HEK293T (cell line): ENCODE data around the gene TNIK.

ENCODE experiments used
- CTCF ChIA-PET: fragments of 350-600 bp; formaldehyde crosslinking; extraction: SDS; loops from one replicate; lab custom pipeline; 2021; ENCODE audit warnings: antibody characterized with exemption, inconsistent platforms; lab: Yijun Ruan, JAX
- POLR2A ChIA-PET: fragments of 350-600 bp; formaldehyde crosslinking; extraction: SDS; loops from one replicate; lab custom pipeline; 2020; ENCODE audit warnings: antibody characterized with exemption, inconsistent platforms; lab: Yijun Ruan, JAX
- DNase-seq: peaks from one replicate; pipeline ENCODE4 v3.0.0; 2012; ENCODE audit warnings: mixed read lengths; ENCODE audit errors: extremely low spot score
- ARNT ChIP-seq: fragments of 450-650 bp; IDR thresholded peaks from 2 replicates; pipeline ENCODE4 v1.6.1; 2017; ENCODE audit warnings: mild to moderate bottlenecking
- BHLHE40 ChIP-seq: fragments of 450-650 bp; IDR thresholded peaks from 2 replicates; pipeline ENCODE4 v1.6.1; 2016; ENCODE audit warnings: mild to moderate bottlenecking, moderate library complexity, borderline replicate concordance
- CTBP1 ChIP-seq: fragments of 450-650 bp; IDR thresholded peaks from 2 replicates; pipeline ENCODE4 v1.6.1; 2016; ENCODE audit warnings: borderline replicate concordance
- ELF4 ChIP-seq: fragments of 450-650 bp; IDR thresholded peaks from 2 replicates; pipeline ENCODE4 v1.6.1; 2017; ENCODE audit warnings: antibody characterized with exemption
- FOXA1 ChIP-seq: fragments of 450-650 bp; IDR thresholded peaks from 2 replicates; pipeline ENCODE4 v1.6.1; 2016; ENCODE audit warnings: mild to moderate bottlenecking
- FOXK2 ChIP-seq: fragments of 450-650 bp; IDR thresholded peaks from 2 replicates; pipeline ENCODE4 v1.6.1; 2016; ENCODE audit warnings: mild to moderate bottlenecking
- FOXM1 ChIP-seq: fragments of 450-650 bp; IDR thresholded peaks from 2 replicates; pipeline ENCODE4 v1.6.1; 2017; ENCODE audit warnings: mild to moderate bottlenecking, borderline replicate concordance
- HDGF ChIP-seq: fragments of 450-650 bp; IDR thresholded peaks from 2 replicates; pipeline ENCODE4 v1.6.1; 2017; ENCODE audit warnings: antibody characterized with exemption, borderline replicate concordance
- L3MBTL2 ChIP-seq: fragments of 450-650 bp; conservative IDR thresholded peaks from 2 replicates; pipeline ENCODE4 v1.6.1; 2016; ENCODE audit warnings: mild to moderate bottlenecking
- LEF1 ChIP-seq: fragments of 450-650 bp; IDR thresholded peaks from 2 replicates; pipeline ENCODE4 v1.6.1; 2017; ENCODE audit warnings: mild to moderate bottlenecking, borderline replicate concordance
- NFRKB ChIP-seq: fragments of 450-650 bp; IDR thresholded peaks from 2 replicates; pipeline ENCODE4 v1.6.1; 2016; ENCODE audit warnings: mild to moderate bottlenecking, moderate library complexity
- SP1 ChIP-seq: fragments of 450-650 bp; IDR thresholded peaks from 2 replicates; pipeline ENCODE4 v1.6.1; 2017
- SUZ12 ChIP-seq: fragments of 450-650 bp; IDR thresholded peaks from 2 replicates; pipeline ENCODE4 v1.6.1; 2016; ENCODE audit warnings: mild to moderate bottlenecking
- TARDBP ChIP-seq: fragments of 450-650 bp; IDR thresholded peaks from 2 replicates; pipeline ENCODE4 v1.6.1; 2016
- ZNF384 ChIP-seq: fragments of 450-650 bp; IDR thresholded peaks from 2 replicates; pipeline ENCODE4 v1.6.1; 2016
- TF ChIP-seq, protein P1 (sequence below): fragments of 450-650 bp; IDR thresholded peaks from 2 replicates; pipeline ENCODE4 v1.6.1; 2016

TNIK gene

GRCh38 chr3:171108066-171108465 is 352.1 kb downstream of the TNIK start:
- no peak for DNase-seq
- ChIA-PET POLR2A (no interaction called here), CTCF (no interaction called here)
- TF ChIP-seq L3MBTL2 = no peak
- no peak for TF ChIP-seq NFRKB
- TF ChIP-seq FOXK2 = no peak
- TF ChIP-seq TARDBP = no peak
- TF ChIP-seq ELF4 = no peak
- TF ChIP-seq HDGF = no peak
- TF ChIP-seq FOXA1 = no peak
- TF ChIP-seq FOXM1 = no peak
- TF ChIP-seq ARNT = no peak
- TF ChIP-seq, protein P1, sequence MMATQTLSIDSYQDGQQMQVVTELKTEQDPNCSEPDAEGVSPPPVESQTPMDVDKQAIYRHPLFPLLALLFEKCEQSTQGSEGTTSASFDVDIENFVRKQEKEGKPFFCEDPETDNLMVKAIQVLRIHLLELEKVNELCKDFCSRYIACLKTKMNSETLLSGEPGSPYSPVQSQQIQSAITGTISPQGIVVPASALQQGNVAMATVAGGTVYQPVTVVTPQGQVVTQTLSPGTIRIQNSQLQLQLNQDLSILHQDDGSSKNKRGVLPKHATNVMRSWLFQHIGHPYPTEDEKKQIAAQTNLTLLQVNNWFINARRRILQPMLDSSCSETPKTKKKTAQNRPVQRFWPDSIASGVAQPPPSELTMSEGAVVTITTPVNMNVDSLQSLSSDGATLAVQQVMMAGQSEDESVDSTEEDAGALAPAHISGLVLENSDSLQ = no peak
- no peak for TF ChIP-seq LEF1
- no peak for TF ChIP-seq SUZ12
- no peak for TF ChIP-seq BHLHE40
- no peak for TF ChIP-seq ZNF384
- TF ChIP-seq SP1 = no peak
- TF ChIP-seq CTBP1 = no peak

DNA sequence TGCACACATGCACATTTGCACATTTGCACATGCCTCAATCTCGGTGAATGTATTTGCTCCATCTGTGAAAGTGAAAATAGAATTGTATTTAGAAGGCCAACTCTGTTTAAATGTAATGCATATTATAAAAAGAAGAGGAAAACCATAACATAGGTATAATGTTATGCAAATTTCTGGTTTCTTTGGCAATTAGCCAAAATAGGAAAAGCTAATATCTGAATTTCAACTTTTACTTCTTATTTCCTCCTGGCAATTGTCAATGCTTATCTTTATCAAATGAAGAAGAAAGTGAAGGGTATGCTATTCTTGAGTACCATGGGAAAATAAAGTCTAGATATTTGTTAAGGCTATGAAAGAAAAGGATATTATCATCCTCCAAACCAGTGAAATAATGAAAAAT is 357.0 kb downstream of the TNIK start:
- no peak for DNase-seq
- TF ChIP-seq CTBP1 = no peak
- TF ChIP-seq LEF1 = no peak
- TF ChIP-seq ELF4 = no peak
- no peak for TF ChIP-seq FOXK2
- no peak for TF ChIP-seq FOXA1
- TF ChIP-seq SP1 = no peak
- no peak for TF ChIP-seq NFRKB
- POLR2A ChIA-PET = no interaction called here
- CTCF ChIA-PET = interaction anchor here (0.7 kb wide), 1 partner anchor 14 kb away, joined by 4 read pairs; no protein-coding TSS in a partner anchor

DNA sequence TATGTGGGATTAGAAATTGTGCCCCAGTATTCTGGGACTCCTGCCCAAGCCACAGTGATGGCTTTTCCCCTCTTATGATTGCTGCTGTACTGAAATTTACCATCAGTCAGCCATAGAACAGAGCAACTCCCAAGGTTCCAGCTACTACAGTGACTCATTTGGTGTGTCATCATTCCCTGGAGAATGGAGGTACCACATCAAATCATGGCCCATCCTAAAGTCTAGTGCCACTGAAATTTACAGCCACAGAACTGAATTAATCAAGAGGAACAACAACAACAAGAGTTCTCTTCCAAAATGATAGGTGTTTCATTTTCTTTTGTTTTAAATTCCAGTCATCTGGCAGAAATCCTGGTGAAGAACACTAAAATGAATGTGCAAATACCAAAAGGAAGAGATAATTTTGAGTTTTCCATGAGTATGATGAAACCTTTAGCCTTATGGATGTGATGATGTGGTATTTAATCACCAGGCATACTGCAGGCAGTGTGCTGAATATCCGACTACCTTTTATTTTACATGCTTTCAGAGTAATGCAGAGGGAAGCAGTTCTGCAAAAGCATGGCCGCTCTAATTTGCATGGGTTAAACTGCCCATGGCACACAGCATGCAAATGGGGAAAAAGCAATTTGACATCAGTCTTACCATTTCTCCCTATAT is 358.1 kb downstream of the TNIK start:
- CTCF ChIA-PET = no interaction called here
- POLR2A ChIA-PET = no interaction called here
- no peak for TF ChIP-seq FOXM1
- no peak for TF ChIP-seq FOXA1
- no peak for TF ChIP-seq NFRKB
- no peak for TF ChIP-seq BHLHE40
- no peak for TF ChIP-seq TARDBP
- no peak for TF ChIP-seq L3MBTL2
- TF ChIP-seq, protein P1 = no peak
- no peak for TF ChIP-seq SUZ12
- no peak for TF ChIP-seq CTBP1
- no peak for TF ChIP-seq ELF4
- TF ChIP-seq ARNT = no peak
- no peak for TF ChIP-seq FOXK2
- TF ChIP-seq HDGF = no peak
- TF ChIP-seq LEF1 = no peak
- TF ChIP-seq SP1 = no peak
- TF ChIP-seq ZNF384 = no peak
- no peak for DNase-seq

- CTCF ChIA-PET = no interaction called here
- TF ChIP-seq NFRKB (no peak), L3MBTL2 (no peak), FOXK2 (no peak), ARNT (no peak), SP1 (no peak), TARDBP (no peak), LEF1 (no peak)
- no peak for DNase-seq
- POLR2A ChIA-PET = no interaction called here
Measured at GRCh38 chr3:171099911-171100310, 360.3 kb downstream of the TNIK start.

GRCh38 chr3:171095063-171095462 is 365.1 kb downstream of the TNIK start:
- POLR2A ChIA-PET = no interaction called here
- CTCF ChIA-PET = no interaction called here
- DNase-seq = no peak
- TF ChIP-seq L3MBTL2 (no peak), NFRKB (no peak), SP1 (no peak), ARNT (no peak), ZNF384 (no peak), LEF1 (no peak), BHLHE40 (no peak), CTBP1 (no peak), FOXA1 (no peak), TARDBP (no peak), FOXK2 (no peak), FOXM1 (no peak), HDGF (no peak), ELF4 (no peak), SUZ12 (no peak)
- TF ChIP-seq, protein P1 = no peak

DNA sequence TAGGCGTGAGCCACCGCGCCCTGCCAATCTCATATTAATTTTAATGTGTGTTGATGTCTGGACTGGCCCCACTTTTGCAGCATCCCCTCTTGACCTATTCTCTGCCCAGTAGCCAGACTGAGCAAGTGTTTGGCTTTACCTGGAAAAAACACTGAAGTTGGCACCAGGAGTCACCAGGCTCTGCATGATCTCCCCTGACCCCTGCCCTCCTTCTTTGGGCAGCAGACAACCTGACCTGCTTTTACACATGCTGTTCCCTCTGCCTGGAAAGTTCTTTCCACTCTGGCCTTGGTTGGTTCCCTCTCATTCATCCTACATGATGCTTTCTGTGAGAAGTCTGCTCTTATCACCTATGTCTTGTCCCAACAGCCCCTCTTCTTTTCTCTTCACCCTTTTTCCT is 365.8 kb downstream of the TNIK start:
- POLR2A ChIA-PET = no interaction called here
- TF ChIP-seq SUZ12 (no peak), NFRKB (no peak), FOXK2 (no peak)
- no peak for DNase-seq
- CTCF ChIA-PET = no interaction called here
